Upper lobe of right lung (tissue), 1 donor: ENCODE measurements around the gene LSM6. TPM values are rescaled to one million over a fixed set of nuclear protein-coding genes. Genes with fewer than 3 reads are reported as not detected.

Experiments
- ATAC-seq: fragments of 200-7000 bp; cut with Tn5 transposase; one replicate; pipeline ENCODE4 v1.9.1; 2020; ENCODE audit warnings: mild to moderate bottlenecking, moderate library complexity
- DNase-seq: peaks from one replicate; pipeline ENCODE4 v3.0.0-alpha.2; 2020
- H3K27ac ChIP-seq: fragments of 200-600 bp; one replicate; pipeline ENCODE4 v1.8.0; 2022
- H3K27me3 ChIP-seq: fragments of 200-600 bp; one replicate; pipeline ENCODE4 v1.8.0; 2022; ENCODE audit warnings: mild to moderate bottlenecking
- H3K36me3 ChIP-seq: fragments of 200-600 bp; one replicate; pipeline ENCODE4 v1.8.0; 2022
- H3K4me1 ChIP-seq: fragments of 200-600 bp; one replicate; pipeline ENCODE4 v1.8.0; 2022
- H3K4me3 ChIP-seq: fragments of 200-600 bp; one replicate; pipeline ENCODE4 v1.8.0; 2022; ENCODE audit warnings: mild to moderate bottlenecking
- H3K9me3 ChIP-seq: fragments of 200-600 bp; one replicate; pipeline ENCODE4 v1.8.0; 2022
- intact Hi-C: fragments of 100-400 bp; cut with DNase I; formaldehyde crosslinking; loops from one replicate; pipeline ENCODE4 v1.11.0; 2022
- total RNA-seq: library from RNA; stranded (reverse); fragmentation: NEBNext Ultra II Directional; extraction: Animal tissue kit (Norgen Biotek cat#: 25700); gene quantifications from one replicate; pipeline ENCODE4 v1.2.1, GENCODE V29; 2021
- TF ChIP-seq, protein P1 (sequence below): fragments of 200-600 bp; IDR thresholded peaks from one replicate; pipeline ENCODE4 v1.8.0; 2022; ENCODE audit warnings: antibody characterized with exemption
- donor health status: DM: no; HTN: yes; CAD: no; lungs with severe emphysema.

LSM6 gene
- total RNA-seq, 1 donor from 2014 or later, result 31.8 TPM

DNA sequence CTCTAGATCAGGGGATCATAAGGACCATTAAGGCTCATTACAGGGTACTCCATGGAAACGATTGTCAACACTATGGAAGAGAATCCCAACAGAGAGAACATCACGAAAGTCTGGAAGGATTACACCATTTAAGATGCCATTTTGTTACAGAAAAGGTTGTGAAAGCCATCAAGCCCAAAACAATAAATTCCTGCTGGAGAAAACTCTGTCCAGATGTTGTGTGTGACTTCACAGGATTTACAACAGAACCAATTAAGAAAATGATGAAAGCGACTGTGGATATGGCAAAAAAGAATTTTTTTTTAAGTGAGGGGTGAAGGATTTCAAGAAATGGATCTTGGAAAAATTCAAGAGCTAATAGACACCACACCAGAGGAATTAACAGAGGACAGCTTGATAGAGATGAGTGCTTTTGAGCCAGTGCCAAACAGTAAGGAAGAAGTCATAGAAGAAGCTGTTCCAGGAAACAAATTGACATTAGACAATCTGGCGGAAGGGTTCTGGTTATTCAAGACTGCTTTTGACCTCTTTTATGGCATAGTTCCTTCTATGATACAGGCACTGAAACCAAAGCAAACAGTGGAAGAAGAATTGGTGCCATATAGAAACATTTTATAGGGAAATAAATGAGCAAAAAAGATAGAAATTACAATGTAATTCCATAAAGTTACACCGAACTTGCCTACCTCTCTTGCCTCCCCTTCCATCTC, 17.3 kb upstream of the LSM6 start:
- Histone ChIP-seq H3K27ac (no peak overlapping the region), H3K4me1 (no peaks in the 10 kb centered on the region), H3K9me3 (no peaks in the 10 kb centered on the region), H3K4me3 (no peak overlapping the region), H3K36me3 (no peaks in the 10 kb centered on the region), H3K27me3 (no peaks in the 10 kb centered on the region)
- TF ChIP-seq, protein P1, sequence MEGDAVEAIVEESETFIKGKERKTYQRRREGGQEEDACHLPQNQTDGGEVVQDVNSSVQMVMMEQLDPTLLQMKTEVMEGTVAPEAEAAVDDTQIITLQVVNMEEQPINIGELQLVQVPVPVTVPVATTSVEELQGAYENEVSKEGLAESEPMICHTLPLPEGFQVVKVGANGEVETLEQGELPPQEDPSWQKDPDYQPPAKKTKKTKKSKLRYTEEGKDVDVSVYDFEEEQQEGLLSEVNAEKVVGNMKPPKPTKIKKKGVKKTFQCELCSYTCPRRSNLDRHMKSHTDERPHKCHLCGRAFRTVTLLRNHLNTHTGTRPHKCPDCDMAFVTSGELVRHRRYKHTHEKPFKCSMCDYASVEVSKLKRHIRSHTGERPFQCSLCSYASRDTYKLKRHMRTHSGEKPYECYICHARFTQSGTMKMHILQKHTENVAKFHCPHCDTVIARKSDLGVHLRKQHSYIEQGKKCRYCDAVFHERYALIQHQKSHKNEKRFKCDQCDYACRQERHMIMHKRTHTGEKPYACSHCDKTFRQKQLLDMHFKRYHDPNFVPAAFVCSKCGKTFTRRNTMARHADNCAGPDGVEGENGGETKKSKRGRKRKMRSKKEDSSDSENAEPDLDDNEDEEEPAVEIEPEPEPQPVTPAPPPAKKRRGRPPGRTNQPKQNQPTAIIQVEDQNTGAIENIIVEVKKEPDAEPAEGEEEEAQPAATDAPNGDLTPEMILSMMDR, result no peak
- ATAC-seq, result no peak
- no peak for DNase-seq
- intact Hi-C loops, result no loop called here

DNA sequence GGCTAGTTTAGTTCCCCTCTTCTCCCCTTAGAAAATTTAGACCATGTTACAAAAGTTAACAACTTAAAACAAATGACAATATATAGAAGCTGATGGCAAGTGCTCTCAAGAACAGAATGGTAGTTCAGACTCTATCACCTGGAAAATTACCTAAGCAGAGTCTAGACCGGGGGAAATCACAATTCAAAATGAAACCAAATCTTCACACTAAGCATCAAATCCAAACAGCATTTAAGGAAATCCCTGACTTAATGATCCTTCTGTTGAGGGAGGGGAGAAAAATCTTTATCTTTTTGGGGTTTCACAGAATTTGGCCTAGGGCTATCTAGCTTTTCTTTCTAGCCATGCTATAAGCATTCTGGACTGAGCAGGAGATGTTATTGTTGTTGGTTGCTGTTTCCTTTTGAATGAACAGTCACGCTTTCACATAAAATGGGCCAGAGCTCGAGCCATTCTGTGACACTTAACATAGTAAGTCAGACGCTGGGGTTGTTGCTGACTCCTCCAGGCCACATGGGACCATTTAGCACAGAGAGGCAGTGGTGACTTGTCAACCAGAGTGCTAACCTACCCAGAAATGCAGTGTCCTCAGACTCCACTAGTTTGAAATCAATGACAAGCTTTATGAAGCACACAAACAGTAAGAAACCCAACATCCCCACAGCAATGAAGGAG, 16.0 kb upstream of the LSM6 start:
- ATAC-seq, result no peak
- H3K27me3 ChIP-seq, result no peaks in the 10 kb centered on the region
- no peak overlapping the region for H3K27ac ChIP-seq
- no peak for DNase-seq
- H3K36me3 ChIP-seq, result no peaks in the 10 kb centered on the region
- intact Hi-C loops, result no loop called here
- no peak overlapping the region for H3K4me3 ChIP-seq
- TF ChIP-seq, protein P1, result no peak
- no peaks in the 10 kb centered on the region for H3K9me3 ChIP-seq
- H3K4me1 ChIP-seq, result no peaks in the 10 kb centered on the region

DNA sequence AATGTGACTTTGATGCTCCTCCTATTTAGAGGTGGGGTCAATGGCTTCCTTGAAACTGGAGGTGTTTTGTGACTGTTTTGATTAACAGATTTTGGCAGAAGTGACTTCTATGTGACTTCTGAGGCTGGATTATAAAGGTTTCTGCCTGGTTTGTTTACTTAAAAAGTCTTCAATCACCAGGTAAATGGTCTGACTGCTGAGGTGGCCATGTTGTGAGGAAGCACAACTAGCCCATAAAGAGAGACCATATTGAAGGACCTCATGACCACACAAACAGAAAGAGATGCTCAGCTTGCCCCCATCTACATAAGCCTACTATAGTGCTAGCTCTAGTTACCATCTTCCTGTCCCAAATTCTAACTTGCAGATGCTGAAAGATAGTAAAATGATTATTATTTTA, 14.3 kb upstream of the LSM6 start:
- ATAC-seq, result no peak
- Histone ChIP-seq H3K36me3 (no peaks in the 10 kb centered on the region), H3K4me3 (no peak overlapping the region), H3K9me3 (no peaks in the 10 kb centered on the region), H3K27me3 (no peaks in the 10 kb centered on the region), H3K27ac (no peak overlapping the region), H3K4me1 (no peaks in the 10 kb centered on the region)
- intact Hi-C loops, result no loop called here
- TF ChIP-seq, protein P1, result no peak
- no peak for DNase-seq

DNA sequence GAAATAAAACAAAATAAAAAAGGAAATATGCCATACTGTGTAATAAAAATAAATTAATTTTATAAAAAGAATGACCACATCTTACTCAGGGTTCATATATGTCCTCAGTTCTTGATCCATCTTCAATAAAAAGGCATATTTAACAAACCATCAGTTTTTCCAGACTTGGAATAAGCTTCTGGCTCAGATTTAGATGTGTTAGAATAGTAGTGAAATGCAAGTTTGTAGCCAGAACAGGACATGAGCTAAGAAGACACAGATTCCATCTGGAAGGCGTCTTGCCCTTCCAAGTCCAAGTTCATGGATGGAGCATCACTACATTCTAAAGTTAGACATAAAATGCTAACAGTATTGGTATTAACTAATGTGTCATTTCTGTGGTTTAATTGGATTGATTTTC, 10.3 kb upstream of the LSM6 start:
- DNase-seq (no peak), ATAC-seq (no peak)
- no peak overlapping the region for H3K27ac ChIP-seq
- no peaks in the 10 kb centered on the region for H3K36me3 ChIP-seq
- TF ChIP-seq, protein P1, result no peak
- no peaks in the 10 kb centered on the region for H3K4me1 ChIP-seq
- intact Hi-C loops, result no loop called here
- H3K4me3 ChIP-seq, result no peak overlapping the region
- H3K27me3 ChIP-seq, result no peaks in the 10 kb centered on the region
- H3K9me3 ChIP-seq, result no peaks in the 10 kb centered on the region

DNA sequence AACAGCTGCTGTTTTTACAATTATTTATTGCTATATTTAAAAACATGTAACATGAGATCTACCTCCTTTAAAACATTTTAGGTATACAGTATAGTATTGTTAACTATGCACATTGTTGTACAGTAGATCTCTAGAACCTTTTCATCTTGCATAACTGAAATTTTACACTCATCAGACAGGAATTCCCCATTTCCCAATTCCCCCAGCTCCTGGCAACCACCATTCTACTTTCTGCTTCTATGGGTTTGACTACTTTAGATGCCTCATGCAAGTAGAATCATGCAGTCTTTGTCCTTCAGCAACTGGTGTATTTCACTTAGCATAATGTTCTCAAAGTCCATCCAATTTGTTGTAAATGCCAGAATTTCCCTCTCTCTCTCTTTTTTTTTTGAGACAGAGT, 9.7 kb upstream of the LSM6 start:
- H3K4me3 ChIP-seq, result no peak overlapping the region
- TF ChIP-seq, protein P1, result no peak
- H3K27me3 ChIP-seq, result no peaks in the 10 kb centered on the region
- H3K27ac ChIP-seq, result no peak overlapping the region
- no peaks in the 10 kb centered on the region for H3K36me3 ChIP-seq
- H3K9me3 ChIP-seq, result no peaks in the 10 kb centered on the region
- DNase-seq (no peak), ATAC-seq (no peak)
- intact Hi-C loops, result no loop called here
- no peaks in the 10 kb centered on the region for H3K4me1 ChIP-seq
